Mesendoderm (in vitro differentiated cells): Measurements from ENCODE around the gene VPS35.
"Not testable (repeated sequence)": the region's sequence is repeated elsewhere in the genome, so short reads cannot be mapped to it uniquely, and the experiment has no call there.

Experiments
- DNase-seq: peaks from one replicate; pipeline ENCODE4 v3.0.0; 2013
- H2AK5ac ChIP-seq: 2 replicates; pipeline ENCODE4 v1.6.1; 2013; ENCODE audit warnings: low read length, inconsistent platforms
- H2BK120ac ChIP-seq: 2 replicates; pipeline ENCODE4 v1.6.1; 2013; ENCODE audit warnings: low read depth, mild to moderate bottlenecking, low read length, moderate library complexity, mixed read lengths
- H2BK15ac ChIP-seq: replicated peaks from 2 replicates; pipeline ENCODE4 v1.6.1; 2013; ENCODE audit warnings: low read depth, mild to moderate bottlenecking, moderate library complexity
- H2BK5ac ChIP-seq: 2 replicates; pipeline ENCODE4 v1.6.1; 2013; ENCODE audit warnings: low read length, inconsistent platforms
- H3K18ac ChIP-seq: 2 replicates; pipeline ENCODE4 v1.6.1; 2013; ENCODE audit warnings: mild to moderate bottlenecking, low read length, mixed read lengths
- H3K23ac ChIP-seq: one replicate; pipeline ENCODE4 v1.6.1; 2013; ENCODE audit warnings: low read length
- H3K27ac ChIP-seq: 2 replicates; pipeline ENCODE4 v1.5.1; 2013; ENCODE audit warnings: low read depth, mild to moderate bottlenecking, inconsistent platforms, low read length, moderate library complexity
- H3K27me3 ChIP-seq: 2 replicates; pipeline ENCODE4 v1.6.1; 2013; ENCODE audit warnings: low read length, control low read depth, mild to moderate bottlenecking, inconsistent platforms; ENCODE audit not compliant: insufficient read depth, poor library complexity
- H3K36me3 ChIP-seq: 2 replicates; pipeline ENCODE4 v1.6.1; 2013; ENCODE audit warnings: low read length, inconsistent platforms; ENCODE audit not compliant: control insufficient read depth, insufficient read depth
- H3K4ac ChIP-seq: one replicate; pipeline ENCODE4 v1.6.1; 2013; ENCODE audit warnings: low read depth, mild to moderate bottlenecking, low read length, moderate library complexity
- H3K4me1 ChIP-seq: 2 replicates; pipeline ENCODE4 v1.6.1; 2013; ENCODE audit warnings: low read depth, low read length, inconsistent platforms; ENCODE audit not compliant: control insufficient read depth
- H3K4me2 ChIP-seq: 2 replicates; pipeline ENCODE4 v1.6.1; 2013; ENCODE audit warnings: low read length
- H3K4me3 ChIP-seq: 2 replicates; pipeline ENCODE4 v1.5.1; 2013; ENCODE audit warnings: mild to moderate bottlenecking, low read length
- H3K56ac ChIP-seq: one replicate; pipeline ENCODE4 v1.6.1; 2013; ENCODE audit warnings: low read length
- H3K79me1 ChIP-seq: 2 replicates; pipeline ENCODE4 v1.6.1; 2013; ENCODE audit warnings: low read length, inconsistent platforms
- H3K79me2 ChIP-seq: 2 replicates; pipeline ENCODE4 v1.6.1; 2013; ENCODE audit warnings: mild to moderate bottlenecking, low read length; ENCODE audit not compliant: control insufficient read depth, insufficient read depth
- H3K9ac ChIP-seq: 2 replicates; pipeline ENCODE4 v1.6.1; 2013; ENCODE audit warnings: low read length, inconsistent platforms
- H4K5ac ChIP-seq: one replicate; pipeline ENCODE4 v1.6.1; 2013; ENCODE audit warnings: low read length
- H4K8ac ChIP-seq: one replicate; pipeline ENCODE4 v1.6.1; 2013; ENCODE audit warnings: low read depth, mild to moderate bottlenecking, control low read depth, low read length, moderate library complexity
- WGBS: extraction: QIAGEN DNeasy Blood & Tissue Kit; methylation state at CpG from one replicate; pipeline ENCODE4 v1.1.7; 2013; ENCODE audit warnings: low lambda C conversion rate, missing lambda C conversion rate; ENCODE audit not compliant: insufficient coverage; ENCODE audit errors: extremely low coverage; 5-methylcytosine and 5-hydroxymethylcytosine counted together

Gene VPS35

GRCh38 chr16:46681867-46682266 lies 7.1 kb downstream of the VPS35 start:
- H3K23ac ChIP-seq, H2BK120ac ChIP-seq, H4K8ac ChIP-seq, H3K56ac ChIP-seq, H3K36me3 ChIP-seq, H3K4me3 ChIP-seq, H3K27me3 ChIP-seq, H3K79me1 ChIP-seq, H3K18ac ChIP-seq, H3K9ac ChIP-seq, H2BK5ac ChIP-seq, H2AK5ac ChIP-seq, H4K5ac ChIP-seq, H2BK15ac ChIP-seq, H3K27ac ChIP-seq, H3K4ac ChIP-seq, DNase-seq, H3K4me1 ChIP-seq, H3K4me2 ChIP-seq: not testable (repeated sequence)
- H3K79me2 ChIP-seq, result peaks cover 27% of the 10 kb centered on the region
- WGBS, result no CpG with 5 or more reads among the region's 2 CpGs

- not testable (repeated sequence) for H2BK5ac ChIP-seq, DNase-seq, H3K18ac ChIP-seq, H3K4me2 ChIP-seq, H3K79me1 ChIP-seq, H3K36me3 ChIP-seq, H3K27ac ChIP-seq, H3K9ac ChIP-seq, H2BK120ac ChIP-seq, H3K79me2 ChIP-seq, H3K27me3 ChIP-seq, H3K4me3 ChIP-seq, H2BK15ac ChIP-seq, H3K4ac ChIP-seq, H2AK5ac ChIP-seq, H3K4me1 ChIP-seq, H4K8ac ChIP-seq, H3K23ac ChIP-seq, H3K56ac ChIP-seq, H4K5ac ChIP-seq
- WGBS, result no CpG with 5 or more reads among the region's 1 CpG
Observed at GRCh38 chr16:46677943-46678342, 11.0 kb downstream of the VPS35 start.

GRCh38 chr16:46673320-46674013 lies 15.5 kb downstream of the VPS35 start:
- Histone ChIP-seq H3K27me3 (no peaks in the 10 kb centered on the region), H3K9ac (no peak overlapping the region), H2BK5ac (no peak overlapping the region), H2AK5ac (no peak overlapping the region), H3K18ac (no peak overlapping the region), H3K56ac (no peak overlapping the region), H2BK120ac (no peak overlapping the region), H3K23ac (no peak overlapping the region), H4K8ac (no peak overlapping the region), H2BK15ac (no peak overlapping the region), H4K5ac (no peak overlapping the region), H3K27ac (no peak overlapping the region), H3K79me2 (no peaks in the 10 kb centered on the region), H3K4me1 (no peaks in the 10 kb centered on the region), H3K4ac (no peak overlapping the region), H3K4me3 (no peak overlapping the region), H3K79me1 (no peaks in the 10 kb centered on the region), H3K36me3 (peaks cover 2% of the 10 kb centered on the region), H3K4me2 (no peak overlapping the region)
- peak; percentile 86 for DNase-seq
- no CpG with 5 or more reads among the region's 6 CpGs for WGBS

- Histone ChIP-seq H3K36me3 (peaks cover 13% of the 10 kb centered on the region), H3K4me1 (no peaks in the 10 kb centered on the region), H3K4me3 (no peak overlapping the region), H4K8ac (no peak overlapping the region), H3K27ac (no peak overlapping the region), H3K79me2 (no peaks in the 10 kb centered on the region), H3K18ac (no peak overlapping the region), H3K27me3 (no peaks in the 10 kb centered on the region), H3K4me2 (no peak overlapping the region), H3K79me1 (no peaks in the 10 kb centered on the region), H2BK120ac (no peak overlapping the region), H2BK15ac (no peak overlapping the region), H3K4ac (no peak overlapping the region), H2BK5ac (no peak overlapping the region), H3K23ac (no peak overlapping the region), H2AK5ac (no peak overlapping the region), H3K9ac (no peak overlapping the region), H4K5ac (no peak overlapping the region), H3K56ac (no peak overlapping the region)
- no CpG with 5 or more reads among the region's 4 CpGs for WGBS
- DNase-seq, result no peak
Observed at GRCh38 chr16:46662123-46662522, 26.9 kb downstream of the VPS35 start.

- H2BK15ac ChIP-seq, result no peak overlapping the region
- no peak overlapping the region for H3K4me2 ChIP-seq
- no peaks in the 10 kb centered on the region for H3K27me3 ChIP-seq
- no peak overlapping the region for H3K23ac ChIP-seq
- H3K36me3 ChIP-seq, result peaks cover 13% of the 10 kb centered on the region
- no peak overlapping the region for H2BK5ac ChIP-seq
- DNase-seq, result no peak
- H3K4me1 ChIP-seq, result no peaks in the 10 kb centered on the region
- H3K18ac ChIP-seq, result no peak overlapping the region
- H3K79me1 ChIP-seq, result no peaks in the 10 kb centered on the region
- no peak overlapping the region for H3K4ac ChIP-seq
- no peak overlapping the region for H3K4me3 ChIP-seq
- no CpG with 5 or more reads among the region's 1 CpG for WGBS
- no peak overlapping the region for H4K8ac ChIP-seq
- H2BK120ac ChIP-seq, result no peak overlapping the region
- no peak overlapping the region for H3K56ac ChIP-seq
- no peak overlapping the region for H4K5ac ChIP-seq
- no peak overlapping the region for H3K9ac ChIP-seq
- no peak overlapping the region for H2AK5ac ChIP-seq
- no peak overlapping the region for H3K27ac ChIP-seq
- no peaks in the 10 kb centered on the region for H3K79me2 ChIP-seq
Observed at GRCh38 chr16:46658925-46659324, 30.1 kb downstream of the VPS35 start.

GRCh38 chr16:46651305-46651704 lies 37.7 kb downstream of the VPS35 start:
- H3K56ac ChIP-seq, result no peak overlapping the region
- no peak for DNase-seq
- no peak overlapping the region for H4K8ac ChIP-seq
- H2BK15ac ChIP-seq, result no peak overlapping the region
- no peak overlapping the region for H3K27ac ChIP-seq
- whole genome bisulfite sequencing, result no CpG with 5 or more reads among the region's 3 CpGs
- H2BK5ac ChIP-seq, result no peak overlapping the region
- H3K27me3 ChIP-seq, result no peaks in the 10 kb centered on the region
- no peaks in the 10 kb centered on the region for H3K4me1 ChIP-seq
- no peaks in the 10 kb centered on the region for H3K79me2 ChIP-seq
- H4K5ac ChIP-seq, result no peak overlapping the region
- no peak overlapping the region for H3K23ac ChIP-seq
- H2BK120ac ChIP-seq, result no peak overlapping the region
- no peak overlapping the region for H3K4ac ChIP-seq
- H2AK5ac ChIP-seq, result no peak overlapping the region
- H3K4me3 ChIP-seq, result no peak overlapping the region
- no peak overlapping the region for H3K9ac ChIP-seq
- no peak overlapping the region for H3K18ac ChIP-seq
- H3K79me1 ChIP-seq, result no peaks in the 10 kb centered on the region
- no peak overlapping the region for H3K4me2 ChIP-seq
- H3K36me3 ChIP-seq, result no peaks in the 10 kb centered on the region
